K562 (cell line): ENCODE data around the gene PTPRE.

Source experiments
- CBX2 ChIP-seq: fragments of 200-600 bp; sonication (generic); IDR thresholded peaks from one replicate; pipeline ENCODE4 v1.6.1; 2012; ENCODE audit warnings: mild to moderate bottlenecking, low read length, inconsistent platforms; ENCODE audit not compliant: insufficient read depth, poor library complexity, severe bottlenecking
- EGR1 ChIP-seq: fragments of 450-650 bp; conservative IDR thresholded peaks from 2 replicates; pipeline ENCODE4 v1.6.1; 2017; ENCODE audit warnings: mild to moderate bottlenecking
- EZH2 ChIP-seq: IDR thresholded peaks from 2 replicates; pipeline ENCODE4 v1.6.1; 2012; ENCODE audit warnings: low read depth, mild to moderate bottlenecking, inconsistent platforms, low read length, borderline replicate concordance
- HDAC1 ChIP-seq, 2 experiments: fragments of 450-650 bp; IDR thresholded peaks; 2 replicates each; pipeline ENCODE4 v1.6.1; 2016 to 2017; ENCODE audit warnings: inconsistent platforms in 1 of 2, mild to moderate bottlenecking in 1 of 2, moderate library complexity in 1 of 2
- NCOA2 ChIP-seq, 2 experiments: fragments of 450-650 bp; IDR thresholded peaks; 2 replicates each; pipeline ENCODE4 v1.6.1; 2018; ENCODE audit warnings: mild to moderate bottlenecking in 2 of 2, moderate library complexity in 1 of 2; ENCODE audit not compliant: partially characterized antibody in 2 of 2
- POLR2AphosphoS5 ChIP-seq: IDR thresholded peaks from 2 replicates; pipeline ENCODE4 v1.6.1; 2011; ENCODE audit warnings: mild to moderate bottlenecking, low read depth, low read length, moderate library complexity; ENCODE audit not compliant: control insufficient read depth, insufficient read depth

DNA sequence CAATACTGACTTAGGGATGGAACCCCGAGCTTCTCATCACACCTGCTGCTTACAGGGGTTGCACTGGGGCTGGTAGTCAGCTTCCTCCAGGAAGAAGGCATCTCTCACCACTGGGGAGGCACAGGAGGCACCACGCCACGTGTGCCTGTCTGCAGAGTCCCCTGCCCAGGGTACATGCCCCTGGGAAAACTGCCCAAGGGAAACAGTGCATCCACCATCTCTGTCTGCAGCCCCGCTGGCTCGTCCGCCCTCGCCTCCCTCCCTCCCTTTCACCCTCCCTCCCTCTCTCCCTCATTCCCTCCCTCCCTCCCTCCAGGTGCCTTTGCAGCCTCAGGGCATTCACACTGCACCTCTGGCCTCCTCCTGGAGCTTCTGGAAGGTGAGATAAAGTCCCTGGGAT is 101.1 kb downstream of the PTPRE start:
- TF ChIP-seq NCOA2 (IDR thresholded peaks at IDR 0.05; ENCODE audit: partially characterized antibody in 2 of 2): no peak
- TF ChIP-seq CBX2: no peak
- TF ChIP-seq EGR1: no peak
- TF ChIP-seq POLR2AphosphoS5: no peak
- TF ChIP-seq HDAC1 (IDR thresholded peaks at IDR 0.05): no peak
- TF ChIP-seq EZH2: no peak
